ENCODE measurements around the gene TMEM109.

GRCh38 chr11:60867871-60868681, 45.9 kb upstream of the TMEM109 start:
- TF ChIP-seq POLR2AphosphoS5 (IDR thresholded peaks at IDR 0.05), result no peak
- TF ChIP-seq CTCF (IDR thresholded peaks at IDR 0.05), result no peak
